HG03159 (cell line): ENCODE results near the gene MISFA.
A peak's percentile ranks its signal among the peaks of the same experiment; 100 is the strongest.
"Not testable (repeated sequence)": the region's sequence is repeated elsewhere in the genome, so short reads cannot be mapped to it uniquely, and the experiment has no call there.

Experiments
- ATAC-seq: cut with Tn5 transposase; IDR thresholded peaks from one replicate; pipeline ENCODE4 v1.9.1; 2021; ENCODE audit warnings: mild to moderate bottlenecking, moderate library complexity; ENCODE audit not compliant: unreplicated experiment

The MISFA gene

GRCh38 chr11:18617688-18618341, 18.2 kb downstream of the MISFA start:
- no peak for ATAC-seq

- ATAC-seq, result no peak
These were observed 18.9 kb downstream of the MISFA start for GRCh38 chr11:18618342-18619025.

- ATAC-seq, result no peak
These were observed 24.1 kb downstream of the MISFA start for GRCh38 chr11:18623707-18624106.

GRCh38 chr11:18624161-18624560, 24.6 kb downstream of the MISFA start:
- no peak for ATAC-seq

- no peak for ATAC-seq
These were observed 33.3 kb downstream of the MISFA start for GRCh38 chr11:18632841-18633240.

GRCh38 chr11:18633256-18634139, 33.9 kb downstream of the MISFA start:
- ATAC-seq, result peak; percentile 55

- peak; percentile 96 for ATAC-seq
These were observed 34.8 kb downstream of the MISFA start, which contains the start of gene SPTY2D1 for GRCh38 chr11:18634140-18635032. TSS of gene SPTY2D1 (minus strand) at chr11:18634342. CDS start at chr11:18634257, 85 bp downstream.

- no peak for ATAC-seq
These were observed 42.1 kb downstream of the MISFA start for GRCh38 chr11:18641677-18642076.

GRCh38 chr11:18643034-18643433, 43.4 kb downstream of the MISFA start:
- not testable (repeated sequence) for ATAC-seq

GRCh38 chr11:18650353-18650752, 50.8 kb downstream of the MISFA start:
- ATAC-seq, result no peak

- no peak for ATAC-seq
These were observed 51.4 kb downstream of the MISFA start for GRCh38 chr11:18650859-18651557.
